Endometrium (tissue), 2 donors: Measurements from ENCODE around the gene ARFIP1.
A peak's percentile ranks its signal among the peaks of the same experiment; 100 is the strongest.
"Not testable (repeated sequence)": the region's sequence is repeated elsewhere in the genome, so short reads cannot be mapped to it uniquely, and the experiment has no call there.

Experiments used
- FAIRE-seq: peaks from 2 replicates; lab custom pipeline; 2012; peaks lifted over from hg19 to GRCh38; lab: Jason Lieb, UNC
- donor health status: control.
- donor health status: control.

Gene ARFIP1

GRCh38 chr4:152779513-152780266 lies at the start of gene ARFIP1, which contains the start of gene TIGD4:
ARFIP1 (plus strand) TSS chr4:152779954; CDS start chr4:152829634, 49,680 bp downstream.
TIGD4 (minus strand) TSS chr4:152779730; CDS start chr4:152771004, 8,726 bp downstream.
- peak; percentile 95 for FAIRE-seq

GRCh38 chr4:152731997-152732396 lies 47.8 kb upstream of the ARFIP1 start:
- FAIRE-seq: no peak

GRCh38 chr4:152734015-152734698 lies 45.6 kb upstream of the ARFIP1 start:
- no peak for FAIRE-seq

GRCh38 chr4:152734699-152735050 lies 45.1 kb upstream of the ARFIP1 start:
- no peak for FAIRE-seq

GRCh38 chr4:152735396-152735859 lies 44.3 kb upstream of the ARFIP1 start:
- peak; percentile 83 for FAIRE-seq

- no peak for FAIRE-seq
Measured at GRCh38 chr4:152735906-152736305, 43.8 kb upstream of the ARFIP1 start.

GRCh38 chr4:152738827-152739226 lies 40.9 kb upstream of the ARFIP1 start:
- no peak for FAIRE-seq

- FAIRE-seq: no peak
Measured at GRCh38 chr4:152747444-152747843, 32.3 kb upstream of the ARFIP1 start.

- no peak for FAIRE-seq
Measured at GRCh38 chr4:152748619-152749018, 31.1 kb upstream of the ARFIP1 start.

GRCh38 chr4:152763796-152764195 lies 16.0 kb upstream of the ARFIP1 start:
- FAIRE-seq: no peak

- FAIRE-seq: not testable (repeated sequence)
Measured at GRCh38 chr4:152765069-152765737, 14.6 kb upstream of the ARFIP1 start.

GRCh38 chr4:152771741-152772533 lies 7.8 kb upstream of the ARFIP1 start:
- no peak for FAIRE-seq

- FAIRE-seq: no peak
Measured at GRCh38 chr4:152773339-152773738, 6.4 kb upstream of the ARFIP1 start.

- FAIRE-seq: no peak
Measured at GRCh38 chr4:152773953-152774352, 5.8 kb upstream of the ARFIP1 start.

- FAIRE-seq: no peak
Measured at GRCh38 chr4:152776352-152776751, 3.4 kb upstream of the ARFIP1 start.

GRCh38 chr4:152777488-152777887 lies 2.3 kb upstream of the ARFIP1 start:
- FAIRE-seq: no peak

GRCh38 chr4:152778656-152779512 lies 870 bp upstream of the ARFIP1 start:
- no peak for FAIRE-seq

GRCh38 chr4:152780267-152780778 lies 569 bp downstream of the ARFIP1 start:
- FAIRE-seq: no peak

GRCh38 chr4:152784490-152785350 lies 5.0 kb downstream of the ARFIP1 start:
- FAIRE-seq: no peak
